ENCODE measurements around the gene AFG3L2.

DNA sequence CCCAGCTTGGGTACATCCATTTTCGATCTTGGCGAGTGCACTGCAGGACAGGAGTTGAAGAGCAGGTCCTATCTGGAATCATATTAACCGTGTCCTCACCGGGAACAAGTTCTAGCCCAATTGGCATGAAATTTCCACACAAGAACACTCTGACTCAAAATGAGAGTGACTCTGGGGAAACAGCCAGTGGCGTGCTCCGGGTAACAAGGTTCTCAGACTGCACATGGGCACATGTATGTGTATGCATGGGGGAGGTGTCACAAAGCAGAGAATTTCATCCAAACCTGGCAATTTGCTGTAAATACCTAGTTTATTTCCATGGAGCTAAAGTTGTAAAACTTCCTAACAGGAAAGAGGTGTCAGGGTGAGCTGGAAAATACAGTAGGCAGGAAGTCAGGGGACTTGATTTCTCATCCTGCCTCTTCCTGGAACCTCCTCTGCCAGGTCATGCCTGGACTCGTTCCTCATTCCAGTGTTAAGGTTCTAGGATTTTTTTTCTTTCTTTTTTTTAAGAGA is 67.3 kb downstream of the AFG3L2 start:
- no peak for TF ChIP-seq CTCF (IDR thresholded peaks at IDR 0.05; ENCODE audit: poor library complexity)
- TF ChIP-seq EZH2 (IDR thresholded peaks at IDR 0.05; ENCODE audit: borderline replicate concordance): no peak
- TF ChIP-seq EZH2phosphoT487 (IDR thresholded peaks at IDR 0.05; ENCODE audit: low read depth, severe bottlenecking, unreplicated experiment): no peak
